GM19351 (cell line): Measurements from ENCODE around the gene PTPRN2.

ENCODE experiments used
- ATAC-seq: cut with Tn5 transposase; IDR thresholded peaks from one replicate; pipeline ENCODE4 v1.9.1; 2021; ENCODE audit warnings: mild to moderate bottlenecking, moderate library complexity; ENCODE audit not compliant: unreplicated experiment

The PTPRN2 gene

GRCh38 chr7:158030566-158030965 lies 557.1 kb downstream of the PTPRN2 start:
- ATAC-seq, result no peak

- ATAC-seq, result no peak
Observed at GRCh38 chr7:158030071-158030470, 557.6 kb downstream of the PTPRN2 start.

- ATAC-seq, result no peak
Observed at GRCh38 chr7:158029509-158029908, 558.1 kb downstream of the PTPRN2 start.

GRCh38 chr7:158028971-158029370 lies 558.7 kb downstream of the PTPRN2 start:
- no peak for ATAC-seq

- no peak for ATAC-seq
Observed at GRCh38 chr7:158028290-158028941, 559.2 kb downstream of the PTPRN2 start.

DNA sequence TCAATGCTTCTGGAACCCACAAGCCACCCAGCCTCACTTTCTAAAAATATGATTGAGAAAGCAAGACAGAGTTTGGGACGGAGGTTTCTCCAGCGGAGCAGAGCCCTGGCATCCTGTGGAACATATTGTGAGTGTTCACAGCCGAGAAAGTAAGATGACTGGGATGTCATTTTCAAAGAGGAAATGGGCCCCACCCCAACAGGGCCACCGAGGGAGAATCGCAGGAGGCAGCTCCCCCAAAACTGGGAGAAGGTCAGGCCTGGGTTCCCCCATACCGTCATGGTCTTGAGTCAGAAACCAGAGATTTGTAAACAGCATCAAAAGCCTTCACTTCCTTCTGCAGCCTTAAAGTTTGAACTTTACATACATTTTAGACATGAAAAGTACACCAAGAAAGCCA lies 560.0 kb downstream of the PTPRN2 start:
- ATAC-seq, result no peak

DNA sequence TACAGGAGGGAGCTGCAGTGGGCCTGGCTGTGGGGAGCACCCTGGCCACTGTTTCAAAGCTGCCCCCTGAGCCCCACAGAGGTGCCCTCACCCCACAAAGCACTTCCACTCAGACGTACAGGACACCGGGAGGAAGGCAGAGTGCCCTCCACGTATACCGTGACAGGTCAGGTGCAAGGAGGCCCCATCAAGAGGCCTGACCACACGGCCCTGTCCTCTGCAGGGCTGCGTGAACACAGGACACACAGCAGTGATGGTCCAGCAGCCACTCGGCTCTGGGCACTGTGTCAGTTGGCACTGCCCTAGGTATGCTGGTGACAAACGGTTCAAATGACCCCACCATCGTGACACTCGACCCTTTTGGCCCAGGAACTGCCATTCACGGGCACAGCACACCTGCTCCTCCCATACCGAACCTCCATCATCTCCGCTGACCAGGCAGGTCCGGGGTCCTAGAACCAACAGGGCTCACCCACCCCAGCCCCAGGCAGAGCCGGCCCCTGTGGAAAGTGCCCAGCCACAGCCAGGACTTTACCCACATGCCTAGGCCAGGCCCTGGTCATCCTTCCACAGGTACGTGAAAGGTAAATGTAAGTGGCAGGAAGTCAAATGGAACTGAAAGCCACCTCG lies 560.9 kb downstream of the PTPRN2 start:
- no peak for ATAC-seq

- no peak for ATAC-seq
Observed at GRCh38 chr7:158025686-158026600, 561.7 kb downstream of the PTPRN2 start.

- ATAC-seq, result no peak
Observed at GRCh38 chr7:158024881-158025280, 562.7 kb downstream of the PTPRN2 start.

- no peak for ATAC-seq
Observed at GRCh38 chr7:158024351-158024715, 563.3 kb downstream of the PTPRN2 start.

- no peak for ATAC-seq
Observed at GRCh38 chr7:158023681-158024350, 563.8 kb downstream of the PTPRN2 start.

DNA sequence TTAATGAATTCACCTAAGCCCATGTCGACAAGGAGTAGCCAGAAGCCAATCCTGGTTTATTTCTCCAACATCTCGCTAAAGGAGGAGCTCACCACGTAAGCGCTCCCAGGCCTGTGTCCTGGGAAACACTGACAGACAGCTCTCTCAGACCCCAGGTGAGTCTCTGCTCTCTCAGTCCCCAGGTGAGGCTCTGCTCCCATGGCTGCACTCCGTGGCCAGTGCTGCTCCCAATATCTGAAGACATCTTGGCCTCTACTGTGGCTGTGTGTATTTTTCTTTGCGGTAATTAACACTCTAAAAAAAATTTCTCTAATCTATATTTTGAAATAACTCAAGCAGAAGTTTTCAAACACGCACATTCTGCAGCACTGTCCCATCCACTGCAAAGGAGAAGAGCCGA lies 564.5 kb downstream of the PTPRN2 start:
- ATAC-seq, result no peak

- no peak for ATAC-seq
Observed at GRCh38 chr7:158022601-158023000, 565.0 kb downstream of the PTPRN2 start.

- ATAC-seq, result no peak
Observed at GRCh38 chr7:158021836-158022235, 565.8 kb downstream of the PTPRN2 start.

DNA sequence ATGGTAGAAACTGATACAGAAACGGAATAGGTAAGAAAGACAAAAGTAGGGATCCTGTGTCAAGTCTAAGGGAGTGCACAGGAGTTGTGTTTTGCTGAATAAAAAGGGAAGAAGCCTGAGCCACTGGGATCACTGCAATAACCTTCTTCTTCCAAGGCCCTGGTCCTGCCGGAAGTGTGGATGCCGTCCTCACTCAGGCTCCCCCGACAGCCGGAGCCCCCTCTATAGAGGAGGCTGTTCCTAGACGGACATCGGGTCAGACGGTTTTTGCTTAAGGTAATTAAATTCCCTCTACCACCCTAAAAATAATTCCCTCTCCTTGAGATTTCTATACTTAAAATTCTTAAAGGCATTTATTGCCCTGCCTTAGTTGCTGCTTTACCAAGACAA lies 566.9 kb downstream of the PTPRN2 start:
- ATAC-seq, result no peak

DNA sequence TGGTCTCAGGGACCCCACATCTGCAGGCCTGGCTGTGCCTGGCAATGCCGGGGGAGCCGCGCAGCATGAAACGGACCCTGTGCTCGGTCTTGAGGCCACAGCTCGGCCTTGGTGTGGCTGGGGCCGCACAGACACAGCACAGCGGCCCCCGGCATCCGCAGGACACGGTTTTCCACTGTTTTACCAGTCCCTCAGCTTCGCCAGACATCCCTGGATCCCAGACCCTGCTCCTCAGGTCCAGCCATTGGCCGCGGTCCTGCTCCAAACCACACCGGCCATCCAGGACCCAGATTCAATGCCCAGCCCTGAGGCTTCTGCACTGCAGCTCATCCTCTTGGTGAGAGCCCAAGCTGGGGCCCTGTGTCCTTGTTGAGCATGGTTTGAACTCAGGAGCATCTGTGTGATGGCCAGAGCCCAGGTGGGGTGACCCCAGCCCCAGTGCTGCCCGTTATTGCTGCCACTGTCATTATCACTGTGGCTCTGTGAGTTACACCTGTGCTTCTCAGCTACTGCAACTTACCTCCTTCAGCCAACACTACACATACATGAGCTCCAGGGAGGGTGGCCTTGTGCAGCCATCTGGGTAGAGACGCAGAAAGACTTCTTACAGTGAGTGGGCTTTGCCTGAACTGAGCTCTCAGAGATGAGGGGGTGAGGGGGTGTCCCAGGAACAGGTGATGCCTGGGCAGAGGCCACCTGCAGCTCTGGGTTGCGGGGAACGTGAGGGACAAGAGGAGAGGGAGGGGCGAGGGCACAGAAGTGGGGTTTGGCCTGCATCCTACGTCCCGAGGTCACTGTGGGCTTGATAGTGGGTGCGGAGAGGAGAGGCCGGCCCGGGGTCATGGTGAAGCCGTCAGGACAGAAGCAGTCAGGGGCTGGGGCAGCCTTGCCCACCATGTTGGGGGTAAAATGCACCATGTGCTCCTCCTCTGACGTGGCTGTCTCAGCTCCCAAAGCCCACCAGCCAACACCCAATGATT lies 567.6 kb downstream of the PTPRN2 start:
- ATAC-seq, result no peak

DNA sequence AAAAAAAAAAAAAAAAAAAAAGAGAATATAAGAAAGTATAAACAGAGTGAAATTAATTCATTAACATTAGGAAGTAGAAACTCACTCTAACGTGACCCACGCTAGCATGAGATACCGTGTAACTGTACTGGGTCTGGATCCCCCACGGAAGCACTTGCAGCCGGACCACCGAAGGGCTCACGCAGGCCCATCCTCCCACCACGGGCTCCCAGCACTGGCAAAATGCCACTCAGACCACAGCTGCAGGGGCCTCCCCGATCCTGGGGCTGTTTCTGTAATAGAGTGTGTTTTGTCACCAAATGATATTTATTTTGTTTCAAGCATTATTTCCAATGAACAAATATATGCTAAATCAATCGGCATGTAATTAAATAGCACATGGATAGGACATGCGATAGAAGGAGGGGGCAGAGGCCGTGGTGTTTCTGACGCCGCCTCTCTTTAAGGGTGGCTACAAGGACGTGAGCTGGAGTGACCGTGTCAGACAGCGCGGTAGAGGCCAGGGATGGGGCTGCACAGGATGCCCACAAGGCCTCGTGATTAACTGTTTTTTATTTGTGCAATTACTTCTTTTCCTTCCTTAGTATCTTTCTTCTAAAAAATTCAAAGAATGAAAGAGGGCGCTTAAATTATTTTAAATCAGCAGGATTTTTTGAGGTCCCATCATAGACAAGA lies 568.5 kb downstream of the PTPRN2 start:
- ATAC-seq, result no peak

GRCh38 chr7:158018098-158018762 lies 569.4 kb downstream of the PTPRN2 start:
- no peak for ATAC-seq
